PC-3 (cell line): ENCODE data around the gene C1QL4.

ENCODE experiments used
- CTCF ChIP-seq: fragments of 300-600 bp; sonication (generic); conservative IDR thresholded peaks from 2 replicates; pipeline ENCODE4 v1.5.1; 2017; ENCODE audit warnings: antibody characterized with exemption, low read depth, mild to moderate bottlenecking, low read length
- EZH2 ChIP-seq: fragments of 300-600 bp; sonication (generic); IDR thresholded peaks from one replicate; pipeline ENCODE4 v1.6.1; 2017; ENCODE audit warnings: antibody characterized with exemption, mild to moderate bottlenecking, low read length; ENCODE audit not compliant: unreplicated experiment

GRCh38 chr12:49341777-49342065 lies 4.7 kb upstream of the C1QL4 start:
- no peak for TF ChIP-seq CTCF
- TF ChIP-seq EZH2 = no peak
